Nephron (organoid): ENCODE data around the gene SPTA1.

Source experiments
- H3K27ac Mint-ChIP-seq, 3 experiments: 2 replicates each; pipeline ENCODE4 v1.8.0; 2020; ENCODE audit warnings: mixed read lengths in 3 of 3, mild to moderate bottlenecking in 2 of 3, moderate library complexity in 1 of 3
- H3K27me3 Mint-ChIP-seq: 2 replicates; pipeline ENCODE4 v1.8.0; 2021; ENCODE audit warnings: low read depth, mild to moderate bottlenecking, moderate library complexity, mixed read lengths
- H3K36me3 Mint-ChIP-seq: 2 replicates; pipeline ENCODE4 v1.8.0; 2020; ENCODE audit warnings: low read depth, mixed read lengths
- H3K4me1 Mint-ChIP-seq: 2 replicates; pipeline ENCODE4 v1.8.0; 2020; ENCODE audit warnings: mixed read lengths
- H3K4me3 Mint-ChIP-seq, 3 experiments: 2 replicates each; pipeline ENCODE4 v1.8.0; 2020; ENCODE audit warnings: mild to moderate bottlenecking in 3 of 3, mixed read lengths in 3 of 3, moderate library complexity in 2 of 3
- H3K9me3 Mint-ChIP-seq: 2 replicates; pipeline ENCODE4 v1.8.0; 2020; ENCODE audit warnings: mixed read lengths
- TF ChIP-seq, protein P1 (sequence below), 3 experiments: fragments of 200-600 bp; sonication (generic); IDR thresholded peaks; one replicate each; pipeline ENCODE4 v1.5.0; 2021; ENCODE audit warnings: antibody characterized with exemption in 3 of 3; ENCODE audit not compliant: unreplicated experiment in 3 of 3

The SPTA1 gene

DNA sequence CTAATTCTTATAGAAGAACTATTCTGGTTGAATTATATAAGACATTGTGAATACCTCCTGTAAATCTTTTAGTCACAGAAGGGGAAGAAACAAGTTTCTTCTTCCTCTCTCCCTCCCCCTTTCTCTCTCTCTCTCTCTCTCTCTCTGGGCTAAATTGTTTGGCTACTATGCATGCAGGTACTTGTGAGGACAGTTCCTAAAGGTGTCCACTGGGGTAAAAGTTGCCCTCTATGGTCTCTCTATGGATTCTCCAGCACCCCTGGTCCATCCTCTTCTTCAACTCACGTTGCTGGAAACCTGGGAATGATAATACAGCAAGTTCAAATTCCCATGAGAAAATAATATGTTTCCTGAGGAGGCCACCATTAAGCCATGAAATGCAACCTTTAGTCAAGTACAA lies 28.2 kb upstream of the SPTA1 start:
- Mint-ChIP-seq H3K27ac (no peak overlapping the region), H3K4me1 (no peaks in the 10 kb centered on the region), H3K9me3 (no peaks in the 10 kb centered on the region), H3K4me3 (no peak overlapping the region), H3K27me3 (peaks cover 4% of the 10 kb centered on the region), H3K36me3 (no peaks in the 10 kb centered on the region)
- TF ChIP-seq, protein P1, sequence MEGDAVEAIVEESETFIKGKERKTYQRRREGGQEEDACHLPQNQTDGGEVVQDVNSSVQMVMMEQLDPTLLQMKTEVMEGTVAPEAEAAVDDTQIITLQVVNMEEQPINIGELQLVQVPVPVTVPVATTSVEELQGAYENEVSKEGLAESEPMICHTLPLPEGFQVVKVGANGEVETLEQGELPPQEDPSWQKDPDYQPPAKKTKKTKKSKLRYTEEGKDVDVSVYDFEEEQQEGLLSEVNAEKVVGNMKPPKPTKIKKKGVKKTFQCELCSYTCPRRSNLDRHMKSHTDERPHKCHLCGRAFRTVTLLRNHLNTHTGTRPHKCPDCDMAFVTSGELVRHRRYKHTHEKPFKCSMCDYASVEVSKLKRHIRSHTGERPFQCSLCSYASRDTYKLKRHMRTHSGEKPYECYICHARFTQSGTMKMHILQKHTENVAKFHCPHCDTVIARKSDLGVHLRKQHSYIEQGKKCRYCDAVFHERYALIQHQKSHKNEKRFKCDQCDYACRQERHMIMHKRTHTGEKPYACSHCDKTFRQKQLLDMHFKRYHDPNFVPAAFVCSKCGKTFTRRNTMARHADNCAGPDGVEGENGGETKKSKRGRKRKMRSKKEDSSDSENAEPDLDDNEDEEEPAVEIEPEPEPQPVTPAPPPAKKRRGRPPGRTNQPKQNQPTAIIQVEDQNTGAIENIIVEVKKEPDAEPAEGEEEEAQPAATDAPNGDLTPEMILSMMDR (IDR thresholded peaks at IDR 0.05; ENCODE audit: unreplicated experiment in 3 of 3), result no peak

DNA sequence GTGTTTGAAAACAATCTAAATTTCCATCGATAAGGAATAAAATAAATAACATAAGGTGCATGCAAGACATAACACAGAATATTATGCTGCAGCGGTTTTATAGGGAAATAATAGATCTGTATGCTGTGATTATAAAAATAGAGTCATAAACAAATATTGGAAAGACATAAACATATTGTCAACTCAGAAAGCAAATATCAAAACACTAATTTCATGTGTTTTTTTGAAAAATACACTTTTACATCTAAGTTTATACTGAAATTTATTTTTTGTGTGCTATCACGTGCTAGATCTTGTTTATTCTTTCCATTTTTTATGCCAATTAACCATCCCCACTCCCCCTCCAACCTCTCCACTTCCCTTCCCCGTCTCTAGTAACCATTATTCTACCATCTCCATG lies 24.6 kb upstream of the SPTA1 start:
- Mint-ChIP-seq H3K9me3 (no peaks in the 10 kb centered on the region), H3K27me3 (no peaks in the 10 kb centered on the region), H3K4me1 (no peaks in the 10 kb centered on the region)

DNA sequence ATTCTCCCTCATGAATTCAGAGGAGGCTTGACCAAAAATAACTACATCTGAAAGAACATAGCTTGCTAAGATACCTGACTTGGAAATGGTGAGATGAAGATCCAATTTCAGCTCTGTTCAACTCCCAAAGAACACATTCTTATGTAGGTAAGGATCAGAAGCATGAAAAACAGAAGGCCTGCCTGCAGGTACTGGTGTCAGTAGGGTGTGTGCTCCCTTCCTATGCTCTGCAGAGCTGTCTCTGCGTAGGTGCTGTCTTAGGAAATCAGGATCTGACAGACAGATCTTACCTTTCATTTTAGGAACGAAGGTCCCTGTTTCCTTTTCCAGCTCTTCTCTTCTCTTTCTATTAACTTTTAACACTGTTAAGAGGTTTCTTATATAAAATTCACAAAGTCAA lies 19.6 kb upstream of the SPTA1 start:
- no peaks in the 10 kb centered on the region for H3K4me1 Mint-ChIP-seq
- TF ChIP-seq, protein P1 (IDR thresholded peaks at IDR 0.05; ENCODE audit: unreplicated experiment in 3 of 3), result no peak
- H3K4me3 Mint-ChIP-seq, result no peak overlapping the region
- H3K27me3 Mint-ChIP-seq, result no peaks in the 10 kb centered on the region
- H3K27ac Mint-ChIP-seq, result no peak overlapping the region
- no peaks in the 10 kb centered on the region for H3K36me3 Mint-ChIP-seq
- H3K9me3 Mint-ChIP-seq, result no peaks in the 10 kb centered on the region

More for the DNA sequence above, 24.6 kb upstream of the SPTA1 start:
- TF ChIP-seq, protein P1 (IDR thresholded peaks at IDR 0.05; ENCODE audit: unreplicated experiment in 3 of 3), result no peak
- H3K4me3 Mint-ChIP-seq, result no peak overlapping the region
- no peak overlapping the region for H3K27ac Mint-ChIP-seq
- H3K36me3 Mint-ChIP-seq, result no peaks in the 10 kb centered on the region

DNA sequence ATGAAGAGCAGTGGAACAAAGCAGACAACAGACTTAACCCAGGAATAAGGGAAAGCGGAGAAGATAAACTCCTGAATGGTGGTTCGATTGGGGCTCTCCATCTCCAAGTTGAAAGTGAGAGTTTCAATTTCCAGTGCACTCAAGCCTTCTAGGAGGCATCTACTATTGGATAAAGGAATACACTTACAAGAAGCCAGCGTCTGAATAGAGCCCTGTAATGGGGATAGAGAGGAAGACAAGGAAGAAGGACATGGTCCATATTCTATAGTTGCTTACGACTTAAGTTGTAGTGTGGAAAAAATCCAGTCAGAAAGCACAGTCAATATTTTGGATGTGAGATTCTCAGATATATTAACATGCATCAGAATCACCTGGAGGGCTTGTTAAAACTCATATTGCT lies 14.0 kb upstream of the SPTA1 start, which contains the start of gene OR6K2:
Gene OR6K2, minus strand, starts transcription at position 101 of the 400 bp plus-strand sequence. Its CDS starts 0 bp downstream, at position 101.
- no peaks in the 10 kb centered on the region for H3K9me3 Mint-ChIP-seq

DNA sequence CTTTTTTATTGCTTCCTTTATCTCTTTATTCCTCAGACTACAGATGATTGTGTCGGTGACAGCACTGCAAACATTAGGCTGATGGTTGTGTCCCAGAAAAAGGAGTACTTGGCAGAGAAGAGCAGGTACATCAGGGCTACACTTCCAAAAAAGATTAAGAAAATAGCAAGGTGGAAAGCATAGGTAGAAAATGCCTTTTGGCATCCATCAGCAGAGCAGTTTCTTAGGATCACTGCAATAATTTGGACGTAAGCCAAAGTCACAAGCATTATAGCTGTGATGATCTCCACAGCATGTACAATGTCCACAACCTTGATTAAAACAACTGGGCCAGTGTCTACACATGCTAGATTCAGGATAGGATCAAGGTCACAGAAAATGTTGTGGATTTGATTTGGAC lies 8.1 kb upstream of the SPTA1 start:
- Mint-ChIP-seq H3K4me3 (no peak overlapping the region), H3K36me3 (no peaks in the 10 kb centered on the region), H3K4me1 (no peaks in the 10 kb centered on the region), H3K27me3 (no peaks in the 10 kb centered on the region), H3K27ac (no peak overlapping the region), H3K9me3 (no peaks in the 10 kb centered on the region)
- TF ChIP-seq, protein P1 (IDR thresholded peaks at IDR 0.05; ENCODE audit: unreplicated experiment in 3 of 3), result no peak

More for the DNA sequence above, 14.0 kb upstream of the SPTA1 start, which contains the start of gene OR6K2:
- no peaks in the 10 kb centered on the region for H3K4me1 Mint-ChIP-seq
- H3K4me3 Mint-ChIP-seq, result no peak within 1 kb of the TSS
- TF ChIP-seq, protein P1 (IDR thresholded peaks at IDR 0.05; ENCODE audit: unreplicated experiment in 3 of 3), result no peak
- no peak within 1 kb of the TSS for H3K27ac Mint-ChIP-seq
- no peaks in the 10 kb centered on the region for H3K36me3 Mint-ChIP-seq
- H3K27me3 Mint-ChIP-seq, result no peaks in the 10 kb centered on the region

DNA sequence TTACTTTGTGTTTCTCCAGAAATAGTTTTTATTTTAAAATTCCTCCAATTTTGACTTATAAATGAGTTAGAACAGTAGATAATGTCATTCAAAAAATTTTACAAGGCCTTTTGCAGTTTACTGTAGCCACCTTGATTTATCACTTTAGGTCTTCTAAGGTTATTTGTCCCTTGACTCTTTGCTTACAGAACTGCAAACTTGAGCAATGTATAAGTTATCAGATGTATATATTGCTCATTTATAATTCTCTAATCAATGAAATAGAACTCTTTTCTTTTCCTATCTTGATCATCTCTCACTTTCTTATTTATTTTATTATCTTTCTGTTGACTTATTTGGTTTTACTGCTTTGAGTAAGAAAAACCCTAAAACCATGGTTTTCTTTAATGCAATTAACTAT lies 5.8 kb upstream of the SPTA1 start:
- no peaks in the 10 kb centered on the region for H3K27me3 Mint-ChIP-seq
- no peaks in the 10 kb centered on the region for H3K9me3 Mint-ChIP-seq
- H3K4me1 Mint-ChIP-seq, result no peaks in the 10 kb centered on the region
- H3K36me3 Mint-ChIP-seq, result no peaks in the 10 kb centered on the region
- TF ChIP-seq, protein P1 (IDR thresholded peaks at IDR 0.05; ENCODE audit: unreplicated experiment in 3 of 3), result no peak
- no peak overlapping the region for H3K27ac Mint-ChIP-seq
- H3K4me3 Mint-ChIP-seq, result no peak overlapping the region
